HepG2 (cell line): Measurements from ENCODE around the gene HSPA1L. TPM values are rescaled to one million over a fixed set of nuclear protein-coding genes. Genes with fewer than 3 reads are reported as not detected.

Source experiments
- AHR ChIP-seq: IDR thresholded peaks from 2 replicates; pipeline ENCODE4 v1.6.1; 2018; ENCODE audit warnings: missing genetic modification reagents, missing compliant biosample characterization
- FOSL1 ChIP-seq: sonication (generic); formaldehyde crosslinking; IDR thresholded peaks from 2 replicates; pipeline ENCODE4 v1.9.0; 2021; ENCODE audit warnings: missing genetic modification reagents, borderline replicate concordance
- FOXC1 ChIP-seq: sonication (generic); formaldehyde crosslinking; IDR thresholded peaks from 2 replicates; pipeline ENCODE4 v1.8.0; 2022; ENCODE audit warnings: mild to moderate bottlenecking, missing genetic modification reagents, borderline replicate concordance
- HHEX ChIP-seq: IDR thresholded peaks from 2 replicates; pipeline ENCODE4 v1.6.1; 2016; ENCODE audit warnings: control low read depth
- IRF2 ChIP-seq: IDR thresholded peaks from 2 replicates; pipeline ENCODE4 v1.6.1; 2018; ENCODE audit warnings: missing genetic modification reagents, missing compliant biosample characterization
- MAZ ChIP-seq, 2 experiments: sonication (generic) in 1 of 2; formaldehyde crosslinking in 1 of 2; IDR thresholded peaks; 2 replicates each; pipeline versions ENCODE4 v1.5.0 to v1.6.1; 2012 to 2020; ENCODE audit warnings: low read depth in 2 of 2, mild to moderate bottlenecking in 2 of 2, borderline replicate concordance in 1 of 2, improper control_type of control experiment in 1 of 2, low read length in 1 of 2, missing genetic modification reagents in 1 of 2, moderate library complexity in 1 of 2
- POGZ ChIP-seq: sonication (generic); formaldehyde crosslinking; IDR thresholded peaks from 2 replicates; pipeline ENCODE4 v1.4.0; 2020; ENCODE audit warnings: mild to moderate bottlenecking, missing genetic modification reagents
- PRMT3 ChIP-seq: sonication (generic); formaldehyde crosslinking; IDR thresholded peaks from 2 replicates; pipeline ENCODE4 v1.8.1; 2022; ENCODE audit warnings: low read depth, mild to moderate bottlenecking, moderate library complexity, missing genetic modification reagents, borderline replicate concordance
- RAD21 ChIP-seq: fragments of 450-650 bp; formaldehyde crosslinking; IDR thresholded peaks from 2 replicates; pipeline ENCODE4 v1.5.0; 2020; ENCODE audit warnings: mild to moderate bottlenecking
- SP2 ChIP-seq: sonication (generic); formaldehyde crosslinking; IDR thresholded peaks from 2 replicates; pipeline ENCODE4 v1.5.1; 2020; ENCODE audit warnings: mild to moderate bottlenecking, missing genetic modification reagents
- THRA ChIP-seq: sonication (generic); formaldehyde crosslinking; IDR thresholded peaks from 2 replicates; pipeline ENCODE4 v1.4.0; 2020; ENCODE audit warnings: missing genetic modification reagents, borderline replicate concordance
- ZNF121 ChIP-seq: sonication (generic); formaldehyde crosslinking; IDR thresholded peaks from 2 replicates; pipeline ENCODE4 v1.5.0; 2020; ENCODE audit warnings: mild to moderate bottlenecking, missing genetic modification reagents
- ZNF280B ChIP-seq: sonication (generic); formaldehyde crosslinking; IDR thresholded peaks from 2 replicates; pipeline ENCODE4 v1.5.0; 2020; ENCODE audit warnings: missing genetic modification reagents, mild to moderate bottlenecking, borderline replicate concordance
- ZNF318 ChIP-seq: sonication (generic); formaldehyde crosslinking; IDR thresholded peaks from 2 replicates; pipeline ENCODE4 v1.4.0; 2020; ENCODE audit warnings: mild to moderate bottlenecking, missing genetic modification reagents
- ZNF33A ChIP-seq: sonication (generic); formaldehyde crosslinking; IDR thresholded peaks from 2 replicates; pipeline ENCODE4 v1.5.1; 2020; ENCODE audit warnings: missing genetic modification reagents, mild to moderate bottlenecking, moderate library complexity, borderline replicate concordance
- ZNF703 ChIP-seq: sonication (generic); formaldehyde crosslinking; IDR thresholded peaks from 2 replicates; pipeline ENCODE4 v1.5.1; 2020; ENCODE audit warnings: missing genetic modification reagents, mild to moderate bottlenecking, moderate library complexity, borderline replicate concordance
- ZNF83 ChIP-seq: sonication (generic); formaldehyde crosslinking; IDR thresholded peaks from 2 replicates; pipeline ENCODE4 v1.4.0; 2020; ENCODE audit warnings: missing genetic modification reagents, mild to moderate bottlenecking, borderline replicate concordance
- ZNF879 ChIP-seq: sonication (generic); formaldehyde crosslinking; IDR thresholded peaks from 2 replicates; pipeline ENCODE4 v1.8.1; 2023; ENCODE audit warnings: missing genetic modification reagents
- polyA plus RNA-seq, 8 experiments: library from polyadenylated mRNA; depleted of rRNA in 3 of 8; stranded (reverse) in 7 of 8; unstranded in 1 of 8; fragments of >200 nt; fragmentation: Illumina TruSeq in 4 of 8; extraction: Trizol in 4 of 8; gene quantifications; 2 replicates each; pipeline versions ENCODE4 v1.2.1 to v1.2.3, GENCODE V29; 2011 to 2016; ENCODE audit warnings: low read depth in 4 of 8, missing spikeins in 1 of 8, mixed read lengths in 1 of 8; ENCODE audit not compliant: insufficient read depth in 1 of 8
- total RNA-seq, 5 experiments: library from RNA; depleted of rRNA; stranded (reverse); fragments of >200 nt; fragmentation: Illumina TruSeq; extraction: Trizol; gene quantifications; 2 replicates each; pipeline ENCODE4 v1.2.3, GENCODE V29; 2016; ENCODE audit warnings: low read depth in 1 of 5

Gene HSPA1L
- total and polyA plus RNA-seq, 2 of the 13 experiments (the other 11 are each of a cell fraction or from before 2014, with no cell fraction given), result 0.55 to 1.0 TPM

GRCh38 chr6:31769684-31770371 lies 45.3 kb downstream of the HSPA1L start (continued):
- TF ChIP-seq ZNF703 (CRISPR knock-in tag), result no peak
- TF ChIP-seq ZNF33A (CRISPR knock-in tag), result no peak
- no peak for TF ChIP-seq FOSL1 (CRISPR knock-in tag)
- peak; percentile 84; the same call in 1 of the 2 replicates for TF ChIP-seq ZNF280B (CRISPR knock-in tag)
- no peak for TF ChIP-seq ZNF83 (CRISPR knock-in tag)
- no peak for TF ChIP-seq PRMT3
- TF ChIP-seq THRA (CRISPR knock-in tag), result no peak
- TF ChIP-seq AHR (CRISPR knock-in tag), result 0 out of 2 replicates have a peak, but pooled peaks have one; percentile 48
- peak; percentile 96 for TF ChIP-seq RAD21 (CRISPR knock-in tag)
- TF ChIP-seq IRF2 (CRISPR knock-in tag), result peak; percentile 80
- 0 out of 2 replicates have a peak, but pooled peaks have one; percentile 35 for TF ChIP-seq ZNF879 (CRISPR knock-in tag)
- TF ChIP-seq ZNF318 (CRISPR knock-in tag), result no peak
- TF ChIP-seq MAZ (IDR thresholded peaks at IDR 0.05; ENCODE audit: borderline replicate concordance, low read depth, low read length), result no peak
- TF ChIP-seq MAZ (CRISPR knock-in tag; IDR thresholded peaks at IDR 0.05; ENCODE audit: low read depth), result peak; percentile 89
- TF ChIP-seq ZNF121 (CRISPR knock-in tag), result no peak
- no peak for TF ChIP-seq HHEX
- TF ChIP-seq POGZ (CRISPR knock-in tag), result 0 out of 2 replicates have a peak, but pooled peaks have one; percentile 39
- 0 out of 2 replicates have a peak, but pooled peaks have one; percentile 47 for TF ChIP-seq FOXC1
- TF ChIP-seq SP2 (CRISPR knock-in tag), result no peak
